ENCODE results near the gene GABRG3.
"Not testable (repeated sequence)": the region's sequence is repeated elsewhere in the genome, so short reads cannot be mapped to it uniquely, and the experiment has no call there.

GABRG3 gene

DNA sequence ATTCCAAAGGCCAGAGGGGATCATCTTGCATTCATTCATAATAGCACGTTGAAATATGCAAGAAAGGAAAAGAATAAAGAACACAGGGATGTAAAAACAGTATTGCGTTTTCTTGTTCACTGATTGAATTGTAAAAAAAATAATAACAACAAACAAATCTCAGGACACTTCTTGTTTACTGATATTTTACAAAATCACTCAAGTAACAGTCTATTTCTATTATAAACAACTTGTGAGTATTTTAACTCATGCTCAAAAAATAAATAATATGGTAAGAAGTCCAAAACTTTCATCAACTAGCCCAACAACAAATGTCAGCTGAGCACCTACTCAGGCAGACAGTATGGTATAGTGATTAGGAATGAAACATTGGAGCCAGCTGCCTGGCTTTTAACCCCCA lies 2.2 kb upstream of the GABRG3 start:
- Mint-ChIP-seq H3K27ac (no peak overlapping the region), H3K36me3 (no peaks in the 10 kb centered on the region), H3K27me3 (peaks cover 28% of the 10 kb centered on the region), H3K9me3 (peaks cover 2% of the 10 kb centered on the region), H3K4me1 (no peaks in the 10 kb centered on the region), H3K4me3 (no peak overlapping the region)
- DNase-seq: no peak
- CTCF ChIA-PET: no interaction called here

DNA sequence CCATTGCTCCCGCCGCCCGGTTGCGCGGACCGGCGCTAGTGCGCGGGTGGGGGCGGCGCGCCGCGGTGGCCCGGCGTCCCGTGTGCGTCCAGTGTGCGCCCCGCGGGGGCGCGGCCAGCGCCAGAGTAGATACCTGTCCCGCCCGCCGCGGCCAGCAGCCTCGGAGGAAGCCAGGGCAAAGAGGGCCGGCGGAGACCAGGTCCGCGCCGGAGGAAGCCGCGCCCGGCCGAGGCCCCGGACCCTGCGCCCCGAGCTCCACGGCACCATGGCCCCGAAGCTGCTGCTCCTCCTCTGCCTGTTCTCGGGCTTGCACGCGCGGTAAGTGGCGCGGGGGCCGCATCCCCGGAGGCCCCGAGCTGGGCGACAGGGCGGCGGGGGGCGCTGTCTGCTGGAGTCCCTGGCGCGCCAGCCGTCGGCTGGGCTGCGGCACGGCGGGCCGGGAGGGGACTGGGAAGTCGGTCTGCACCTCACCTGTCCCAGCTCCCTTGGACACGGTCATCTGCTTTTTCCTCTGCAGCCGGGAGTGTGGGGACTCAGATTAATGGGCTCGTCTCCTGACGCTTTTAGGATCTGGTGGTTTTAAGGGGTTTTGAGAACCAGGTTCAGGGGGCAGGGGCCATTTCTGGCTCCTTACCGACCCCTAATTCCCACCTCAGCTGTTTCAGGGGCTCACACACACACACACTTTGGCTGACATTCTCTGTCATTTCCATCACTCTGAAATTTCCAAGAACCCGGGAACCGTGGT lies 464 bp downstream of the GABRG3 start:
- H3K9me3 Mint-ChIP-seq: no peaks in the 10 kb centered on the region
- DNase-seq: no peak
- H3K27me3 Mint-ChIP-seq: peaks cover 28% of the 10 kb centered on the region
- no peak overlapping the region for H3K27ac Mint-ChIP-seq
- no peak overlapping the region for H3K4me3 Mint-ChIP-seq
- H3K36me3 Mint-ChIP-seq: no peaks in the 10 kb centered on the region
- no peaks in the 10 kb centered on the region for H3K4me1 Mint-ChIP-seq
- CTCF ChIA-PET: no interaction called here

DNA sequence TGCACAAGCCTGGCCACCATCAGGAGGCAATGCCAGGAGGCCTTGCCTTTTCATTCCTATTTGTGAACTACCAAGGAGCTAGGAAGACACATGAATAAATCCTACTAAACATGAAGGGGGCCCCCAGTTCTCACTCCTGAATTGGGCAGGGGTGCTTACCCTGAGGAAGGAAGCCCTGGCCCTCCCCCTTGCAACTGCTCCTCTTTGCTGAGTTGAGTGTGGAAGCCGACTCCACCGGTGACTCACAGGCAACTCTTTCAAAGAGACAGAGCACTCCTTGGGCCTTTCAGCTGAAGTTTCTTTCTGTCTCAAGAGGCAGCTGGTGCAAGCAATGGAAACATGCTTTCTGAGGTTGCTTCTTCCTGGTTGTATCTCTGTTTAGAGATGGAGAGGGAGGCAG lies 1.7 kb downstream of the GABRG3 start:
- Mint-ChIP-seq H3K36me3 (no peaks in the 10 kb centered on the region), H3K9me3 (no peaks in the 10 kb centered on the region), H3K4me3 (no peak overlapping the region), H3K27me3 (peaks cover 28% of the 10 kb centered on the region), H3K4me1 (no peaks in the 10 kb centered on the region), H3K27ac (no peak overlapping the region)
- DNase-seq: no peak
- CTCF ChIA-PET: no interaction called here

DNA sequence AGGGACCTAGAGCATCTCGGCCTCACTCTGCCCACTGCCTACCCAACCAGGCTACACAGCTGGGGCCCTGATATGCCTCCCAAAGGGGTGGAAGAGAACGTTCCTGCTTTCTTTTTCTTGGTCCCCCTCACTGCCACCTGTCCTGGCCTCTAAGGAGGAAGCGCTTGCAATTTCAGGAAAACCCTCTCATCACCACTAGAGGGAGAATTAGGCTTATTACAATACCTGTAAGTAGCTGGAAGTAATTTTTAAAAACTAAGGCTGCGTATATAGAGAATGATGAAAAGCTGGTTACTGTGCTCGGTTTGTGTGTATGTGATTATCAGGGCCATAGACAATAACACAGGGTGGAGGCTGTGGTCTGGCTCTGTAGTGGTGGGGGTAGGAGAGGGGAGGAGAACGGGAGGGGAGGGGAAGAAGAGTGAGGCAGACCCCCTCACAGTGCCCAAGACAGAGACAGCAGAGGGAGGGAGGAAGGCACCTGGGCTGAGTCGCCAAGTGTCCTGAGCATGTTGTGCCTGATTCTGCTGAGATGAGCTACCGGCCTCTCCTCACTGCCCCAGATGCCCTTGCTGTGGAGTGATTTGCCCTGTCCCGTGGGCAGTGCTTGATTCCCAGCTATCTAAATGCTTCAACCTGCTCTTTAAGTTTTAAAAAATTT lies 3.3 kb downstream of the GABRG3 start:
- DNase-seq: no peak
- H3K4me3 Mint-ChIP-seq: no peak overlapping the region
- H3K27me3 Mint-ChIP-seq: peaks cover 28% of the 10 kb centered on the region
- no peaks in the 10 kb centered on the region for H3K36me3 Mint-ChIP-seq
- CTCF ChIA-PET: no interaction called here
- no peaks in the 10 kb centered on the region for H3K9me3 Mint-ChIP-seq
- H3K27ac Mint-ChIP-seq: no peak overlapping the region
- no peaks in the 10 kb centered on the region for H3K4me1 Mint-ChIP-seq

DNA sequence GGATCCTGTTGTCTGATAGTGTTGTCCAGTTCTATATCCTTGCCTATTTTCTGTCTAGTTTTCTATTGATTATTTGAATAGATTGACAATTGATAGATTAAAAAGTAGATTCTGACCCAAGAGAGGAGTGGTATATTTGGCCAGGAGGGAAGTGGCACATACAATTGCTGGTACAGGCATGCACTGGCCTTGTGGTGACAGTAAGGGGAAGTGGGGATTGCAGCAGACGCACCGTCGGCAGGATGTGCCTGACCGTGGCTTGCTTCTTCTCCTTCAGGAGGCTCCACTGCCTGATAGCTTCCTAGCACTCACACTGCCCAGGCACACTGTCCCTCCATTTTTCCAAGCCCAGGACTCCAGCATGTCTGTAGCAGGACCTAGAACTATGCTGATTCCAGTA lies 10.5 kb downstream of the GABRG3 start:
- H3K27me3 Mint-ChIP-seq: no peaks in the 10 kb centered on the region
- CTCF ChIA-PET: no interaction called here
- DNase-seq: no peak
- no peak overlapping the region for H3K4me3 Mint-ChIP-seq
- no peaks in the 10 kb centered on the region for H3K36me3 Mint-ChIP-seq
- H3K9me3 Mint-ChIP-seq: peaks cover 7% of the 10 kb centered on the region
- H3K27ac Mint-ChIP-seq: no peak overlapping the region
- no peaks in the 10 kb centered on the region for H3K4me1 Mint-ChIP-seq

DNA sequence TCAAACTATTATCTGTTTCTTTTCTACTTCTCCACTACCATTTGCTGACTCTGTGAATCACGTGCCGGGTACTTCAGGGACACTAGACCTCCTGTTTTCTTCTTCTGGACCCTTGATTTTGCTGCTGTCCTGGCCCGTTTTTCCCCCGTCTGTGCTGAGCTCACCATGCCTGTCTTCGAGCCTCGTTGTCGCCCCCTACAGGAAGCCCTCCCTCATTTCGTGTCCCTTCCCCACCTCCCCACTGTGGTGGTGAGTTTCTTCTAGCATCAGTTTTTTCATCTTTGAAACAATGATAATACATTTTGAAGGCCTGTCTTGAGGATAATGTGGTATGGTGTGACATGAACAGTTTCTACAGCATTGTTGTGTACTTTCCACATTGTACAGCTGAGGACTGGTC lies 12.8 kb downstream of the GABRG3 start:
- peaks cover 7% of the 10 kb centered on the region for H3K9me3 Mint-ChIP-seq
- H3K27ac Mint-ChIP-seq: no peak overlapping the region
- no peak for DNase-seq
- no peak overlapping the region for H3K4me3 Mint-ChIP-seq
- no peaks in the 10 kb centered on the region for H3K36me3 Mint-ChIP-seq
- CTCF ChIA-PET: no interaction called here
- H3K27me3 Mint-ChIP-seq: no peaks in the 10 kb centered on the region
- H3K4me1 Mint-ChIP-seq: no peaks in the 10 kb centered on the region

DNA sequence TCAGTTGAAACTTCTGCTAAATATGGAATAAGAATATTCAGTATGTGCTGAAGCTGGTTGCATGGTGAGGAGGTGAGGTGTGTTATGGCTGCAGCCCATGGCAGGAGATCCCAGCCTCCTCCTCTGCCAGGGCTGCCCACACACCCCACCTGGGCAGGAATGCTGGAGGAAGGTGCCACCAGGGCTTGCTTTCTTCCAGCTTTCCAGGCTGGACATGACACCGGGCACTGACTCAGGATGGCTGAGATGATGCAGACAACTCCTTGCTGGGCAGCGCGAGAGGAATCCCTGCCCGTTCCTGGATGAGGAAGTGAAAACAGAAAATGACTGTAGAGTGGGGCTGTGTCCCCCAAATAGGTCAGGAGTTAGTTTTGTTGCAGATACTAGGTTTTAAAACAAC lies 14.1 kb downstream of the GABRG3 start:
- no peak for DNase-seq
- H3K4me1 Mint-ChIP-seq: no peaks in the 10 kb centered on the region
- H3K4me3 Mint-ChIP-seq: no peak overlapping the region
- H3K27ac Mint-ChIP-seq: no peak overlapping the region
- peaks cover 7% of the 10 kb centered on the region for H3K9me3 Mint-ChIP-seq
- no peaks in the 10 kb centered on the region for H3K36me3 Mint-ChIP-seq
- CTCF ChIA-PET: no interaction called here
- H3K27me3 Mint-ChIP-seq: no peaks in the 10 kb centered on the region

DNA sequence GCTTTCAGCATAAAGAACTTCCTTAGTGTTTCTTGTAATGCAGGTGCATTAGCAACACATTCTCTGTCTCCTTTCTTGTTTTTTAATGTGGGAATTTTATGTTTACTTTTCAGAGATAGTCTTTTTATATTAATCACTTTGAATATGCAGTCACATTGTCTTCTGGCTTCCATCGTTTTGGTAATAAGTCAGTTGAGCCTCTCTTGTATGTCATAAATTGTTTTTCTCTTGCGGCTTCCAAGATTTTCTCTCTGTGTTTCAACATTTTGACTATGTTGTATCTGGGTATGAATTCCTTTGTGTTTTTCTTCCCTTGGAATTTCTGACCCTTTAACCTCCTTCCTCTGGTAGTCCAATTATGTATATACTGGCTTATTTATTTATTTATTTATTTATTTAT lies 25.3 kb downstream of the GABRG3 start:
- Mint-ChIP-seq H3K4me3 (no peak overlapping the region), H3K9me3 (peaks cover 6% of the 10 kb centered on the region), H3K4me1 (no peaks in the 10 kb centered on the region), H3K27me3 (no peaks in the 10 kb centered on the region), H3K36me3 (no peaks in the 10 kb centered on the region), H3K27ac (no peak overlapping the region)
- CTCF ChIA-PET: no interaction called here
- DNase-seq: no peak

DNA sequence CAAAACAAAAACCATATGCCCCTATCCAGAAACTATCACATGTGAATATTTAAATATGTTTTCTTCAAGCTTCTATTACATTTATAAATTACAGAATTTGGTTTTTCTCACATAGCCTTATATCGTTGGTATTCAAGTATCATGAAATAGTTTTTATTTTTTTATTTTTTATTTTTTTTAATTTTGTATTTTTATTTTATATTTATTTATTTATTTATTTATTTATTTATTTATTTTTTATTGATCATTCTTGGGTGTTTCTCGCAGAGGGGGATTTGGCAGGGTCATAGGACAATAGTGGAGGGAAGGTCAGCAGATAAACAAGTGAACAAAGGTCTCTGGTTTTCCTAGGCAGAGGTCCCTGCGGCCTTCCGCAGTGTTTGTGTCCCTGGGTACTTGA lies 32.0 kb downstream of the GABRG3 start:
- H3K4me3 Mint-ChIP-seq, H3K27me3 Mint-ChIP-seq, H3K36me3 Mint-ChIP-seq, DNase-seq, H3K27ac Mint-ChIP-seq, H3K4me1 Mint-ChIP-seq, H3K9me3 Mint-ChIP-seq, CTCF ChIA-PET: not testable (repeated sequence)

DNA sequence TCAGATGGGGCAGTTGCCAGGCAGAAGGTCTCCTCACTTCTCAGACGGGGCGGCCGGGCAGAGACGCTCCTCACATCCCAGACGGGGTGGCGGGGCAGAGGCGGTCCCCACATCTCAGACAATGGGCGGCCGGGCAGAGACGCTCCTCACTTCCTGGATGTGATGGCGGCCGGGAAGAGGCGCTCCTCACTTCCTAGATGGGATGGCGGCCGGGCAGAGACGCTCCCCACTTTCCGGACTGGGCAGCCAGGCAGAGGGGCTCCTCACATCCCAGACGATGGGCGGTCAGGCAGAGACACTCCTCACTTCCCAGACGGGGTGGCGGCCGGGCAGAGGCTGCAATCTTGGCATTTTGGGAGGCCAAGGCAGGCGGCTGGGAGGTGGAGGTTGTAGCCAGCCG lies 33.2 kb downstream of the GABRG3 start:
- H3K4me3 Mint-ChIP-seq, H3K9me3 Mint-ChIP-seq, H3K27ac Mint-ChIP-seq, H3K27me3 Mint-ChIP-seq, DNase-seq, H3K36me3 Mint-ChIP-seq, H3K4me1 Mint-ChIP-seq, CTCF ChIA-PET: not testable (repeated sequence)

DNA sequence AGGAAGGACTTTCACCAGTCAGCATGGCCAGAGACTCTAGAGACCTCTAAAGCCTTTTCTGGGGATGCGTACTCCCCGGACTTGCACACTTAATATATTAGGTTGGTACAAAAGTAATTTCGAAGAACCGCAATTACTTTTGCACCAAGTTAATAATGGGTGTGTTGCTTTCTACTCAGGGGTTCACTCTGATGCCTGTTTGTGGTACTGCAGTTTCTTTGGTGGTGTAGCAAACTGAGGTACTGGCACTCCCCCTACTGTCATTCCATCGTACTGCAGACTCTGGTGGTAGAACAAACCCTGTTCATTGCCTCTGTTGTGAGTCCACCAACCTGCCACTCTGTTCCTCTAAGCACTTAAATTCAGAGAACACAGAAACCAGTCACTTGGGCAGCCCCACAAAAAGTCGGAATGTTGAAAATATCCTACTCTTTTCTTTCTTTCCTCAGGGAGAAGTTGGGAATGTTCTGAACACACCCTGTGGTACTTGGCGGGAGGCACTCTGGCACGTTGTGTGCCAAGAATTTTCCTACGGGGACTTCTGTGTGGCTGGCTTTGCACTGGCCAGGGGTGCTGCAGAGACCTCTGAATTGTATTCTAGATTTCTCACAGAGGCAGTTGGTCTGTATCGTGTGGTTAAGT lies 46.3 kb downstream of the GABRG3 start:
- no peaks in the 10 kb centered on the region for H3K9me3 Mint-ChIP-seq
- CTCF ChIA-PET: interaction anchor here (0.6 to 2.9 kb wide), 4 partner anchors 9 to 130 kb away, joined by 3 to 11 read pairs (median 4); no protein-coding TSS in a partner anchor
- H3K4me1 Mint-ChIP-seq: no peaks in the 10 kb centered on the region
- no peaks in the 10 kb centered on the region for H3K27me3 Mint-ChIP-seq
- H3K4me3 Mint-ChIP-seq: no peak overlapping the region
- peak; percentile 53 for DNase-seq
- no peaks in the 10 kb centered on the region for H3K36me3 Mint-ChIP-seq
- no peak overlapping the region for H3K27ac Mint-ChIP-seq

DNA sequence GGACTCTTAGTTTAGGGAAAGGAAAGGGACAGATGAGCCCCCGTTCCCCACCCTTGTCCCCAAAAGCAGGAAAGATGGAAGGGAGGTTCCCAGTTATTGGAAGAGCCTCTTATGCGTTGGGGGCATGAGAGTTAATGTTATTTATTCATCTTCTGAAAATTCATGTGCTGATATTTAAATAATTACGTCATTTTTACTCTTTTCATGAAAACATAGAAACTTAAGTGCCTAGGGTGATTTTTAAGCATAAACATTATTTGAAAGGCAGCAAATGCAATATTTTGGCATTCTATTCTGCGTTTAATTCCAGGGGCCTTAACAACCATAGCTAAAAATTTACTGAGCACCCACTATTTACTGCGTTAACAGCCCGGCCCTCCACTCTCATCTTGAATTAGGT lies 48.7 kb downstream of the GABRG3 start:
- no peaks in the 10 kb centered on the region for H3K9me3 Mint-ChIP-seq
- no peaks in the 10 kb centered on the region for H3K4me1 Mint-ChIP-seq
- no peak overlapping the region for H3K4me3 Mint-ChIP-seq
- CTCF ChIA-PET: interaction anchor here (2.9 kb wide), 1 partner anchor 128 kb away, joined by 11 read pairs; no protein-coding TSS in a partner anchor
- no peaks in the 10 kb centered on the region for H3K27me3 Mint-ChIP-seq
- no peak for DNase-seq
- H3K27ac Mint-ChIP-seq: no peak overlapping the region
- H3K36me3 Mint-ChIP-seq: no peaks in the 10 kb centered on the region

DNA sequence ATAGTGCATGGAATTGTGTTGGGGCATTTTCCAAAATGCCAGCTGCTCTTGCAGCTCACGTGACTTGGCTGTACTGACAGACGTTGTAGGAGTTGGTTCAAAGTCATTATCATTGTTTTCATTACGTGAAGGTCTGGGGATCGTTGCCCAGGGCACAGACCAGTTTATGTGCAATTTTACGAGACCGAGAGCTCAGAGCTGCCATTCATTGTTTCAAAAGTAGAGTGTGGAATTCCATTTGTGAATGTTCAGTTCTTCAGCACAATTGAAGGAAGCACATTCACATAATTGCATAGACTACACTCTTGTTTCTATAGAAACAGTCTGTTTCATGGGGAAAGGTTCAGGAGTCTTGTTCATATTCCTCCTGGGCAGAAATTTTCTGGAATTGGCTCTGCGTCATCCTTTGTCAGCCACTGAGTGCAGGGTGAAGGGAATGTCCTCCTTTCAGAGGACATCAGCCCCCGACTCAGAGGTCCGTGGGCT lies 54.5 kb downstream of the GABRG3 start:
- H3K4me3 Mint-ChIP-seq: no peak overlapping the region
- H3K27me3 Mint-ChIP-seq: no peaks in the 10 kb centered on the region
- H3K36me3 Mint-ChIP-seq: no peaks in the 10 kb centered on the region
- CTCF ChIA-PET: no interaction called here
- no peaks in the 10 kb centered on the region for H3K4me1 Mint-ChIP-seq
- no peaks in the 10 kb centered on the region for H3K9me3 Mint-ChIP-seq
- no peak overlapping the region for H3K27ac Mint-ChIP-seq
- DNase-seq: no peak

DNA sequence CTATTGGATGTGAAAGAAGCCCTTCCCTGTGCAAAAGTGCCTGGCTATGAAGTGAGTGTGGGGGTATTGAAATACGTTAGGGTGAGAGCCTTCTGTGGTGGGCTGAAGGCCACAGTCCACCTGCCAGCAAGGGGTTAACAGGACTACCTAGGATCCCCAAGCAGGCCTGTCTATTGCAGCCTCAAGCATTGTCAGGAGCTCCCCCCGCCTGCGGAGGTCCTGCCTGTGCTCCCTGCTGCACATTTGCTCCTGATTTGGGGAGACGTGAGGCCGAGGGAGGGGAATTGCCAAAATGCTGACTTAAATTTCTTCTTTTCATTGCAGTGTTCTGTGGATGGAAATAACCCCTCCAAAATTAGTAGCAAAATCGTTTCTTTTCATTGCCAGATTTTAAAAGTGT lies 56.2 kb downstream of the GABRG3 start:
- DNase-seq: no peak
- Mint-ChIP-seq H3K27ac (no peak overlapping the region), H3K9me3 (peaks cover 2% of the 10 kb centered on the region), H3K4me3 (no peak overlapping the region), H3K27me3 (no peaks in the 10 kb centered on the region), H3K4me1 (no peaks in the 10 kb centered on the region), H3K36me3 (no peaks in the 10 kb centered on the region)
- CTCF ChIA-PET: interaction anchor here (1.5 kb wide), 1 partner anchor 9 kb away, joined by 4 read pairs; no protein-coding TSS in a partner anchor

Data from activated naive CD4-positive, alpha-beta T cell treated with anti-CD3 and anti-CD28 coated beads, Interleukin-2, amount 10 ng/mL, durations not matched to agents 7 days and 5 days (primary cell).